ENCODE data around the gene KRAS.

Gene KRAS

DNA sequence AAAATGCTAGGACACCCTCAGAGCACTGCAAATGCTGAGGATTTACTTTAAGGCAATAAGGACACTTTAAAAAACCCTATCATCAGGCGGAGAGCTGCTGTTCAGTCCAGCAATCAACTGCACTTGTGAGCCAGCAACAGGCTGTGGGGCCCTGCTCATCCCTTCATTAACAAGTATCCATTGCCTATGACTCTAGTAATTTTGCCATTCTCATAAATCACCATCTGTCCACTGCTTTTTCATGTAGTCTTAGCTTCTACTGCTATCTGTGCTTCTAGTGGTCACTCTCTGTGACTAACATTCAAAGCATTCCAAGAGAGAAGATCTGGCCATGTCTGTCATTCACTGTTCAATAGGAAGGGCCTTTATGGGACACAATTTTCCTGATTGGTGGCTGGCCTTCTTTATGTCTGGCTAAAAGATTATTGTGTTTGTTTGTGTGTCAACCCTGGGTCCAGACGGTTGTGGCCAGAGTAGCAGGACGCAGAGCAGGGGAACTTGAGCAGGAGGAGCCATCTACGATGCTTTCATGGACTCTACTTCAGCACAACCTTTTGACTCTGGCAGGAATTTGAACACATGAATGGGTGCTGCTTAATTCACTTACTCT is 3.6 kb upstream of the KRAS start:
- Histone ChIP-seq H3K4me2 (no peak overlapping the region), H3K4me3 (IDR thresholded peaks at IDR 0.05; ENCODE audit: insufficient read depth, low read depth, low read length) (no peak overlapping the region), H3K27me3 (ENCODE audit: insufficient read depth, low read depth) (no peaks in the 10 kb centered on the region), H3K27ac (no peak overlapping the region), H3K9ac (no peak overlapping the region), H3K36me3 (ENCODE audit: insufficient read depth) (no peaks in the 10 kb centered on the region), H3K79me2 (ENCODE audit: insufficient read depth, low read depth) (peaks cover 5% of the 10 kb centered on the region; the same call in 1 of the 2 replicates), H3K4me1 (ENCODE audit: low read depth, poor library complexity, severe bottlenecking) (peaks cover 12% of the 10 kb centered on the region), H4K20me1 (ENCODE audit: insufficient read depth) (no peaks in the 10 kb centered on the region), H2AFZ (ENCODE audit: low read depth) (no peak overlapping the region)
- TF ChIP-seq, protein P1, sequence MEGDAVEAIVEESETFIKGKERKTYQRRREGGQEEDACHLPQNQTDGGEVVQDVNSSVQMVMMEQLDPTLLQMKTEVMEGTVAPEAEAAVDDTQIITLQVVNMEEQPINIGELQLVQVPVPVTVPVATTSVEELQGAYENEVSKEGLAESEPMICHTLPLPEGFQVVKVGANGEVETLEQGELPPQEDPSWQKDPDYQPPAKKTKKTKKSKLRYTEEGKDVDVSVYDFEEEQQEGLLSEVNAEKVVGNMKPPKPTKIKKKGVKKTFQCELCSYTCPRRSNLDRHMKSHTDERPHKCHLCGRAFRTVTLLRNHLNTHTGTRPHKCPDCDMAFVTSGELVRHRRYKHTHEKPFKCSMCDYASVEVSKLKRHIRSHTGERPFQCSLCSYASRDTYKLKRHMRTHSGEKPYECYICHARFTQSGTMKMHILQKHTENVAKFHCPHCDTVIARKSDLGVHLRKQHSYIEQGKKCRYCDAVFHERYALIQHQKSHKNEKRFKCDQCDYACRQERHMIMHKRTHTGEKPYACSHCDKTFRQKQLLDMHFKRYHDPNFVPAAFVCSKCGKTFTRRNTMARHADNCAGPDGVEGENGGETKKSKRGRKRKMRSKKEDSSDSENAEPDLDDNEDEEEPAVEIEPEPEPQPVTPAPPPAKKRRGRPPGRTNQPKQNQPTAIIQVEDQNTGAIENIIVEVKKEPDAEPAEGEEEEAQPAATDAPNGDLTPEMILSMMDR (conservative IDR thresholded peaks at IDR 0.05; ENCODE audit: low read depth, low read length): no peak

DNA sequence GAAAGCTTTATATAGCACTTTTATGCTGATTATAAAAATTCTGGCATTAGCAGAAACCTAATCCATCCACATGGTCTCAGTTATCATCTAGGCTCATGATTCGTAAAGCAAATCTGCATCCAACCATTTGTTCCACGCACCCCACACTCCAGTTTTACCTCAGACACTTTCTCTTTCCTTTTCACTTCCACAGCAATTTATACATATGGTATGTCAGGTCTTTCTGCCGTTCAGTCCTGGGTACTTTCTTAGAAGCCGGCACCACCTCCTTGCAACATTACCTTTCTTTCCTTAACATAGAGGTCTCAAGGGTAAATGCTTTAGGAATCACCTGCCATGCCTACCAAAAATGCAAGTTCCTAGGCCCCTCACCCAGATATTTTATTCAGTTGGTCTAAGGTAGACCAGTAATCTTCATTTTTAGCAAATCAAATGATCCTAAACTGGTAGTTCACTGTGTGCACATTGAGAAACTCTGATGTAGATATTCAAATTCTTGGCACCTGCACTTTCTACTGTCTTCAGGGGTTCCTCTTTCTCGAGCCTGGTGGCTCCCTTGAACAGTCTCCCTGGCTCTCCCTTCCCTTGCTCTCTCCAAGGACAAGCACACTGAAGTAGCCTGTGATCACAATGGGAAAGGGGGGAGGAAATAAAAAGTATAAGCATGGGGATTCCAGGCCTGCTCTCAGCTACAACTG is 2.8 kb upstream of the KRAS start:
- no peak overlapping the region for H3K4me2 ChIP-seq
- TF ChIP-seq, protein P1 (conservative IDR thresholded peaks at IDR 0.05; ENCODE audit: low read depth, low read length): no peak
- no peak overlapping the region for H3K27ac ChIP-seq
- no peak overlapping the region for H3K4me3 ChIP-seq (IDR thresholded peaks at IDR 0.05; ENCODE audit: insufficient read depth, low read depth, low read length)
- H2AFZ ChIP-seq (ENCODE audit: low read depth): no peak overlapping the region
- no peaks in the 10 kb centered on the region for H3K36me3 ChIP-seq (ENCODE audit: insufficient read depth)
- no peak overlapping the region for H3K9ac ChIP-seq
- H3K4me1 ChIP-seq (ENCODE audit: low read depth, poor library complexity, severe bottlenecking): peaks cover 20% of the 10 kb centered on the region
- no peaks in the 10 kb centered on the region for H3K27me3 ChIP-seq (ENCODE audit: insufficient read depth, low read depth)
- peaks cover 14% of the 10 kb centered on the region for H3K79me2 ChIP-seq (ENCODE audit: insufficient read depth, low read depth)
- 0 out of 2 replicates have a peak, but pooled peaks cover 6% of the 10 kb centered on the region for H4K20me1 ChIP-seq (ENCODE audit: insufficient read depth)

DNA sequence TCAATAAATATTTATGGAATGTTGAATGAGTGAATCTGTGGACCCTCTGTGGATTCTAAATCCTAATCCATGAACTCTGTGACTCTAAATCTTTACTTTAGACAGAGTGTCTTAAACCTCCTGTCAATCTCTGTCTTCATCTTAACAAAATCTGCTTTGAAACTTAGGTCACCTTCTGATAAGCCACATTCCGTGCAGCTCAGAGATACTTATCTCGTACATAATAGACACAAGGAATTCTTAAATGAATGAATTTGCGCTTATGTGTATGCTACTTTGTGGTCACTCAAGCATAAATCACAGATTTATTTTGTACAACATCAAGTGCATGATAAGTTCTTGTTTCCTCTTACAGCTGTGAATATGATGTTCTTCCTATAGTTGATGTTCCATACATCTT is 2.2 kb upstream of the KRAS start:
- TF ChIP-seq, protein P1 (conservative IDR thresholded peaks at IDR 0.05; ENCODE audit: low read depth, low read length): no peak
- Histone ChIP-seq H3K4me1 (ENCODE audit: low read depth, poor library complexity, severe bottlenecking) (peaks cover 26% of the 10 kb centered on the region), H3K27me3 (ENCODE audit: insufficient read depth, low read depth) (no peaks in the 10 kb centered on the region), H3K9ac (no peak overlapping the region), H3K79me2 (ENCODE audit: insufficient read depth, low read depth) (peaks cover 19% of the 10 kb centered on the region), H3K4me2 (no peak overlapping the region), H3K36me3 (ENCODE audit: insufficient read depth) (no peaks in the 10 kb centered on the region), H3K4me3 (IDR thresholded peaks at IDR 0.05; ENCODE audit: insufficient read depth, low read depth, low read length) (no peak overlapping the region), H2AFZ (ENCODE audit: low read depth) (no peak overlapping the region), H3K27ac (no peak overlapping the region), H4K20me1 (ENCODE audit: insufficient read depth) (0 out of 2 replicates have a peak, but pooled peaks cover 6% of the 10 kb centered on the region)

DNA sequence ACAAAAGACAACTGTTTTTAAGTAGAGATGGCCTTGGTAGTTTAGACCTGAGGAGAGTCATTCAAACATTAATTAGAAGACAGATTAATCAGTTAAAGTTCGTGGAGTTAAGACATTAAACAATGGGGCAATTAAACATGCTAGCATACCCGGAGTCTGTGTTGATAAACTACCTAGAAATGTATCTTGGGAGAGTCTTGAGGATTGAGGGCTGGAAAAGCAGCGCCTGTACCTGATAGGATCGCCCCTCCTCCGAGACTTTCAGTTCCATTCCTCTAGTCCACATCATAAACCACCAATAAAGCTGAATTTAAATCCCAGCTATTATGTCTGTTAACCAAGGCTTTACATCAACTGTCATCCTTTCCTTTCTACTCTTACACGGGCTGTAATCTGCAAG is 1.0 kb upstream of the KRAS start:
- Histone ChIP-seq H4K20me1 (ENCODE audit: insufficient read depth) (0 out of 2 replicates have a peak, but pooled peaks cover 6% of the 10 kb centered on the region), H3K4me3 (IDR thresholded peaks at IDR 0.05; ENCODE audit: insufficient read depth, low read depth, low read length) (peak overlapping the region; percentile 14), H3K4me1 (ENCODE audit: low read depth, poor library complexity, severe bottlenecking) (peaks cover 33% of the 10 kb centered on the region), H2AFZ (ENCODE audit: low read depth) (peak overlapping the region; percentile 74), H3K36me3 (ENCODE audit: insufficient read depth) (no peaks in the 10 kb centered on the region; the same call in 1 of the 2 replicates), H3K27me3 (ENCODE audit: insufficient read depth, low read depth) (no peaks in the 10 kb centered on the region), H3K27ac (peak overlapping the region; percentile 8; the same call in 1 of the 2 replicates), H3K9ac (peak overlapping the region; percentile 43), H3K79me2 (ENCODE audit: insufficient read depth, low read depth) (peaks cover 31% of the 10 kb centered on the region), H3K4me2 (peak overlapping the region; percentile 90)
- TF ChIP-seq, protein P1 (conservative IDR thresholded peaks at IDR 0.05; ENCODE audit: low read depth, low read length): no peak

Data from KMS-11 (cell line).